Gastroesophageal sphincter (tissue), 3 donors: ENCODE results near the gene SUPT5H.

Experiments used
- POLR2AphosphoS5 ChIP-seq: sonication (generic); formaldehyde crosslinking; IDR thresholded peaks from one replicate; pipeline ENCODE4 v1.6.1; 2017; ENCODE audit warnings: antibody characterized with exemption
- TF ChIP-seq, protein P1 (sequence below), 4 experiments: fragments of 200-600 bp in 2 of 4; fragments of 450-650 bp in 2 of 4; sonication (generic) in 1 of 4; IDR thresholded peaks; one replicate each; pipeline ENCODE4 v1.5.1; 2017 to 2019; ENCODE audit warnings: antibody characterized with exemption in 4 of 4, mild to moderate bottlenecking in 2 of 4, moderate library complexity in 2 of 4

DNA sequence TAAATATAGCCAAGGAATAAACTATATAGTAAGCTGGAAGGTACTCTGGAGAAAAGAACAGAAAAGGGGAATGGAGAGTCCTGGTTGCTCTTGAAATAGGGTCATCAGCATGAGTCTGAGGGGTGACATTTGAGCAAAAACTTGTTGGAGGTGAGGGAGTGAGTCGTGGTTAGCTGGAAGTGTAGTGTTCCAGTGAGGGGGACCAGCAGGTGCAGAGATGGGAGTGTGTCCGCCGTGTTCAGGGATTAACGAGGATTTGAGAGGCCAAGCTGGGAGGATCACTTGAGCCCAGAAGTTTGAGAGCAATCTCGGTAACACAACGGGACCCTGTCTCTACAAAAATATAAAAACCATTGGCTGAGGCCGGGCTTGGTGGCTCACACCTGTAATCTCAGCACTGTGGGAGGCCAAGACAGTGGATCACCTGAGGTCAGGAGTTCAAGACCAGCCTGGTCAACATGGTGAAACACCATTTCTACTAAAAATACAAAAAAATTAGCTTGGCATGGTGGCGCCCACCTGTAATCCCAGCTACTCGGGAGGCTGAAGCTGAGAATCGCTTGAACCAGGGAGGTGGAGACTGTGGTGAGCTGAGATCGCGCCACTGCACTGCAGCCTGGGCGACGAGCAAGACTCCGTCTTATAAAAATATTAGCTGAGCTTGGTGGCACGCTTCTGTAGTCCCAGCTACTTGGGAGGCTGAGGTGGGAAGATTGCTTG lies 1.1 kb downstream of the SUPT5H start:
- TF ChIP-seq, protein P1, sequence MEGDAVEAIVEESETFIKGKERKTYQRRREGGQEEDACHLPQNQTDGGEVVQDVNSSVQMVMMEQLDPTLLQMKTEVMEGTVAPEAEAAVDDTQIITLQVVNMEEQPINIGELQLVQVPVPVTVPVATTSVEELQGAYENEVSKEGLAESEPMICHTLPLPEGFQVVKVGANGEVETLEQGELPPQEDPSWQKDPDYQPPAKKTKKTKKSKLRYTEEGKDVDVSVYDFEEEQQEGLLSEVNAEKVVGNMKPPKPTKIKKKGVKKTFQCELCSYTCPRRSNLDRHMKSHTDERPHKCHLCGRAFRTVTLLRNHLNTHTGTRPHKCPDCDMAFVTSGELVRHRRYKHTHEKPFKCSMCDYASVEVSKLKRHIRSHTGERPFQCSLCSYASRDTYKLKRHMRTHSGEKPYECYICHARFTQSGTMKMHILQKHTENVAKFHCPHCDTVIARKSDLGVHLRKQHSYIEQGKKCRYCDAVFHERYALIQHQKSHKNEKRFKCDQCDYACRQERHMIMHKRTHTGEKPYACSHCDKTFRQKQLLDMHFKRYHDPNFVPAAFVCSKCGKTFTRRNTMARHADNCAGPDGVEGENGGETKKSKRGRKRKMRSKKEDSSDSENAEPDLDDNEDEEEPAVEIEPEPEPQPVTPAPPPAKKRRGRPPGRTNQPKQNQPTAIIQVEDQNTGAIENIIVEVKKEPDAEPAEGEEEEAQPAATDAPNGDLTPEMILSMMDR (IDR thresholded peaks at IDR 0.05): no peak
- no peak for TF ChIP-seq POLR2AphosphoS5
